HepG2 (cell line): ENCODE results near the gene APOC4. TPM values are rescaled to one million over a fixed set of nuclear protein-coding genes. Genes with fewer than 3 reads are reported as not detected.

ENCODE experiments used
- ATAC-seq: fragments of 200-7000 bp; cut with Tn5 transposase; 3 replicates; pipeline ENCODE4 v1.9.1; 2020; ENCODE audit warnings: mild to moderate bottlenecking, moderate library complexity
- BruUV-seq: library from RNA; stranded (reverse); fragments of 400-500 nt; replicated peaks from 2 replicates; lab custom pipeline; 2021; lab: Mats Ljungman, UMichigan
- CTCF ChIA-PET: fragments of 300-600 bp; formaldehyde crosslinking; extraction: SDS; loops from one replicate; lab custom pipeline; 2021; ENCODE audit warnings: low total read pairs, inconsistent platforms, low intra/inter-chr PET ratio; lab: Yijun Ruan, JAX
- POLR2A ChIA-PET: fragments of 350-600 bp; sonication (Branson Sonifier 250); formaldehyde crosslinking; loops from one replicate; lab custom pipeline; 2020; ENCODE audit warnings: antibody characterized with exemption, inconsistent platforms; lab: Yijun Ruan, JAX
- DNase-seq: peaks from one replicate; pipeline ENCODE4 v3.0.0-alpha.2; 2015; ENCODE audit warnings: low spot score
- FAIRE-seq: peaks from 3 replicates; lab custom pipeline; 2011; peaks lifted over from hg19 to GRCh38; lab: Jason Lieb, UNC
- H2AFZ ChIP-seq: one replicate; pipeline ENCODE4 v1.6.1; 2011; ENCODE audit warnings: low read length, inconsistent platforms
- H3K27ac ChIP-seq: fragments of 300-600 bp; 3 replicates; pipeline ENCODE4 v1.8.0; 2011; ENCODE audit warnings: mixed run types, mild to moderate bottlenecking, mixed read lengths, low read length, inconsistent platforms; ENCODE audit not compliant: insufficient read depth; ENCODE audit errors: extremely low read length
- H3K27me3 ChIP-seq, 2 experiments: fragments of 200-600 bp in 1 of 2; 2 replicates in 1 of 2; 3 replicates in 1 of 2; pipeline versions ENCODE4 v1.6.0 to v1.8.0; 2011; ENCODE audit warnings: low read length in 2 of 2, mild to moderate bottlenecking in 2 of 2, moderate library complexity in 2 of 2, inconsistent platforms in 1 of 2; ENCODE audit not compliant: insufficient read depth in 2 of 2, control insufficient read depth in 1 of 2
- H3K36me3 ChIP-seq, 2 experiments: fragments of 200-600 bp in 1 of 2; replicated peaks in 1 of 2; 2 replicates in 1 of 2; 3 replicates in 1 of 2; pipeline versions ENCODE4 v1.5.1 to v1.8.0; 2011; ENCODE audit warnings: low read length in 2 of 2, inconsistent platforms in 1 of 2; ENCODE audit not compliant: insufficient read depth in 2 of 2, control insufficient read depth in 1 of 2
- H3K4me1 ChIP-seq: 2 replicates; pipeline ENCODE4 v1.5.1; 2012; ENCODE audit warnings: low read length, inconsistent platforms; ENCODE audit not compliant: insufficient read depth
- H3K4me2 ChIP-seq: 2 replicates; pipeline ENCODE4 v1.6.0; 2011; ENCODE audit warnings: low read depth, low read length, inconsistent platforms
- H3K4me3 ChIP-seq, 3 experiments: fragments of 200-600 bp in 1 of 3; sonication (generic), shearing (Covaris generic) in 1 of 3; replicated peaks in 1 of 3; 2 replicates each; pipeline ENCODE4 v1.5.1; 2011 to 2016; ENCODE audit warnings: low read length in 3 of 3, inconsistent platforms in 2 of 3, low read depth in 2 of 3, mild to moderate bottlenecking in 2 of 3, control low read depth in 1 of 3, mixed read lengths in 1 of 3; ENCODE audit not compliant: insufficient read depth in 1 of 3
- H3K79me2 ChIP-seq: one replicate; pipeline ENCODE4 v1.6.1; 2011; ENCODE audit warnings: low read length, inconsistent platforms; ENCODE audit not compliant: insufficient read depth
- H3K9ac ChIP-seq: 2 replicates; pipeline ENCODE4 v1.6.0; 2011; ENCODE audit warnings: mild to moderate bottlenecking, low read depth, low read length, inconsistent platforms; ENCODE audit not compliant: insufficient read depth
- H3K9me3 ChIP-seq: 2 replicates; pipeline ENCODE4 v1.5.1; 2012; ENCODE audit warnings: mild to moderate bottlenecking, low read length
- H4K20me1 ChIP-seq: 2 replicates; pipeline ENCODE4 v1.6.0; 2011; ENCODE audit warnings: inconsistent platforms, mild to moderate bottlenecking, low read length, moderate library complexity; ENCODE audit not compliant: insufficient read depth
- MBD4 ChIP-seq: IDR thresholded peaks from 2 replicates; pipeline ENCODE4 v1.6.1; 2012; ENCODE audit warnings: low read length, inconsistent platforms, borderline replicate concordance
- NONO ChIP-seq, 2 experiments: fragments of 450-650 bp in 1 of 2; sonication (generic) in 1 of 2; formaldehyde crosslinking in 1 of 2; IDR thresholded peaks in 1 of 2; conservative IDR thresholded peaks in 1 of 2; 2 replicates each; pipeline versions ENCODE4 v1.6.1 to v1.8.0; 2017 to 2022; ENCODE audit warnings: mild to moderate bottlenecking in 1 of 2, missing genetic modification reagents in 1 of 2, moderate library complexity in 1 of 2
- RXRA ChIP-seq: sonication (generic); formaldehyde crosslinking; IDR thresholded peaks from 2 replicates; pipeline ENCODE4 v1.5.1; 2020; ENCODE audit warnings: missing genetic modification reagents
- SMAD3 ChIP-seq: sonication (generic); formaldehyde crosslinking; IDR thresholded peaks from 2 replicates; pipeline ENCODE4 v1.4.0; 2020; ENCODE audit warnings: missing genetic modification reagents
- STAG1 ChIP-seq: sonication (generic); formaldehyde crosslinking; IDR thresholded peaks from 2 replicates; pipeline ENCODE4 v1.4.0; 2020; ENCODE audit warnings: missing genetic modification reagents
- XBP1 ChIP-seq: sonication (generic); formaldehyde crosslinking; IDR thresholded peaks from 2 replicates; pipeline ENCODE4 v1.5.0; 2020; ENCODE audit warnings: missing genetic modification reagents
- ZBTB46 ChIP-seq: sonication (generic); formaldehyde crosslinking; IDR thresholded peaks from 2 replicates; pipeline ENCODE4 v1.4.0; 2020; ENCODE audit warnings: mild to moderate bottlenecking, missing genetic modification reagents, borderline replicate concordance
- ZBTB7A ChIP-seq: sonication (generic); formaldehyde crosslinking; IDR thresholded peaks from 2 replicates; pipeline ENCODE4 v1.8.0; 2022; ENCODE audit warnings: mild to moderate bottlenecking, missing genetic modification reagents
- ZFP1 ChIP-seq: IDR thresholded peaks from 2 replicates; pipeline ENCODE4 v1.6.1; 2016
- ZMYM3 ChIP-seq: sonication (generic); formaldehyde crosslinking; IDR thresholded peaks from 2 replicates; pipeline ENCODE4 v1.5.1; 2020; ENCODE audit warnings: mild to moderate bottlenecking, missing genetic modification reagents
- ZNF710 ChIP-seq: sonication (generic); formaldehyde crosslinking; IDR thresholded peaks from 2 replicates; pipeline ENCODE4 v1.5.0; 2020; ENCODE audit warnings: mild to moderate bottlenecking, missing genetic modification reagents, borderline replicate concordance
- ZNF780A ChIP-seq: sonication (generic); formaldehyde crosslinking; IDR thresholded peaks from 2 replicates; pipeline ENCODE4 v1.8.0; 2022; ENCODE audit warnings: mild to moderate bottlenecking, missing genetic modification reagents, moderate library complexity
- ZSCAN9 ChIP-seq: IDR thresholded peaks from 2 replicates; pipeline ENCODE4 v1.6.1; 2016; ENCODE audit warnings: borderline replicate concordance
- WGBS: methylation state at CpG from one replicate; pipeline ENCODE4 v1.1.6; 2017; ENCODE audit warnings: low lambda C conversion rate; 5-methylcytosine and 5-hydroxymethylcytosine counted together
- in situ Hi-C: cut with HindIII; loops from 2 replicates; pipeline ENCODE4 v1.10.0; 2017; ENCODE audit warnings: low pct_unique_long_range_greater_than_20kb; ENCODE audit not compliant: extremely low pct_ligation_motif_present
- intact Hi-C: fragments of 100-400 bp; cut with micrococcal nuclease; formaldehyde crosslinking; loops from one replicate; pipeline ENCODE4 v1.10.0; 2022; ENCODE audit not compliant: unreplicated experiment
- polyA plus RNA-seq, 8 experiments: library from polyadenylated mRNA; depleted of rRNA in 3 of 8; stranded (reverse) in 7 of 8; unstranded in 1 of 8; fragments of >200 nt; fragmentation: Illumina TruSeq in 4 of 8; extraction: Trizol in 4 of 8; gene quantifications; 2 replicates each; pipeline versions ENCODE4 v1.2.1 to v1.2.3, GENCODE V29; 2011 to 2016; ENCODE audit warnings: low read depth in 4 of 8, missing spikeins in 1 of 8, mixed read lengths in 1 of 8; ENCODE audit not compliant: insufficient read depth in 1 of 8
- total RNA-seq, 5 experiments: library from RNA; depleted of rRNA; stranded (reverse); fragments of >200 nt; fragmentation: Illumina TruSeq; extraction: Trizol; gene quantifications; 2 replicates each; pipeline ENCODE4 v1.2.3, GENCODE V29; 2016; ENCODE audit warnings: low read depth in 1 of 5
- TF ChIP-seq, protein P1 (sequence below): sonication (generic); formaldehyde crosslinking; conservative IDR thresholded peaks from 2 replicates; pipeline ENCODE4 v1.4.0; 2020; ENCODE audit warnings: missing genetic modification reagents
- TF ChIP-seq, protein P2 (sequence below): sonication (generic); formaldehyde crosslinking; IDR thresholded peaks from 2 replicates; pipeline ENCODE4 v1.4.0; 2020; ENCODE audit warnings: missing genetic modification reagents
- TF ChIP-seq, protein P3 (sequence below): sonication (generic); formaldehyde crosslinking; IDR thresholded peaks from 2 replicates; pipeline ENCODE4 v1.4.0; 2020; ENCODE audit warnings: missing genetic modification reagents, borderline replicate concordance

APOC4 gene
- total and polyA plus RNA-seq, 2 of the 13 experiments (the other 11 are each of a cell fraction or from before 2014, with no cell fraction given): 0.46 TPM; not detected in 1

- no peaks in the 10 kb centered on the region; a peak in 1 of 5 replicates for H3K27me3 ChIP-seq
- H3K4me3 ChIP-seq: peak overlapping the region; percentile 1 to 93 (median 87)
- H3K79me2 ChIP-seq: peaks cover 24% of the 10 kb centered on the region
- ATAC-seq (peak; percentile 23), FAIRE-seq (no peak), DNase-seq (peak; percentile 34)
- in situ Hi-C loops (no loop called here), intact Hi-C loops (no loop called here)
- no peaks in the 10 kb centered on the region for H3K9me3 ChIP-seq
- WGBS: 49% methylated on average over 9 of the region's 12 CpGs
- H3K36me3 ChIP-seq: peaks cover 24 to 50% of the 10 kb centered on the region in 2 experiments
- no TSS peak for BruUV-seq
- H3K27ac ChIP-seq: peak overlapping the region; percentile 90
- peak overlapping the region; percentile 87 for H3K9ac ChIP-seq
- CTCF ChIA-PET: interaction anchor here (1.3 to 3.6 kb wide), 3 partner anchors 20 to 51 kb away, joined by 3 to 51 read pairs (median 4); no protein-coding TSS in a partner anchor
- POLR2A ChIA-PET: interaction anchor here (0.5 to 14.7 kb wide), 24 partner anchors 9 to 187 kb away, joined by 3 to 317 read pairs (median 6); partner anchors contain the start of genes APOC1, APOC2, CLASRP and CLPTM1
- H2AFZ ChIP-seq: no peak overlapping the region
- peaks cover 14% of the 10 kb centered on the region for H4K20me1 ChIP-seq
- H3K4me1 ChIP-seq: peaks cover 46% of the 10 kb centered on the region
- H3K4me2 ChIP-seq: peak overlapping the region; percentile 88
- TF ChIP-seq MBD4: no peak
- TF ChIP-seq, protein P1, sequence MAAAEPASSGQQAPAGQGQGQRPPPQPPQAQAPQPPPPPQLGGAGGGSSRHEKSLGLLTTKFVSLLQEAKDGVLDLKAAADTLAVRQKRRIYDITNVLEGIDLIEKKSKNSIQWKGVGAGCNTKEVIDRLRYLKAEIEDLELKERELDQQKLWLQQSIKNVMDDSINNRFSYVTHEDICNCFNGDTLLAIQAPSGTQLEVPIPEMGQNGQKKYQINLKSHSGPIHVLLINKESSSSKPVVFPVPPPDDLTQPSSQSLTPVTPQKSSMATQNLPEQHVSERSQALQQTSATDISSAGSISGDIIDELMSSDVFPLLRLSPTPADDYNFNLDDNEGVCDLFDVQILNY (CRISPR knock-in tag): no peak
- TF ChIP-seq ZNF710: 0 out of 2 replicates have a peak, but pooled peaks have one; percentile 33
- TF ChIP-seq STAG1 (CRISPR knock-in tag): peak; percentile 44; the same call in 1 of the 2 replicates
- TF ChIP-seq ZSCAN9 (CRISPR knock-in tag): no peak
- TF ChIP-seq SMAD3 (CRISPR knock-in tag): no peak; the same call in 1 of the 2 replicates
- TF ChIP-seq, protein P2, sequence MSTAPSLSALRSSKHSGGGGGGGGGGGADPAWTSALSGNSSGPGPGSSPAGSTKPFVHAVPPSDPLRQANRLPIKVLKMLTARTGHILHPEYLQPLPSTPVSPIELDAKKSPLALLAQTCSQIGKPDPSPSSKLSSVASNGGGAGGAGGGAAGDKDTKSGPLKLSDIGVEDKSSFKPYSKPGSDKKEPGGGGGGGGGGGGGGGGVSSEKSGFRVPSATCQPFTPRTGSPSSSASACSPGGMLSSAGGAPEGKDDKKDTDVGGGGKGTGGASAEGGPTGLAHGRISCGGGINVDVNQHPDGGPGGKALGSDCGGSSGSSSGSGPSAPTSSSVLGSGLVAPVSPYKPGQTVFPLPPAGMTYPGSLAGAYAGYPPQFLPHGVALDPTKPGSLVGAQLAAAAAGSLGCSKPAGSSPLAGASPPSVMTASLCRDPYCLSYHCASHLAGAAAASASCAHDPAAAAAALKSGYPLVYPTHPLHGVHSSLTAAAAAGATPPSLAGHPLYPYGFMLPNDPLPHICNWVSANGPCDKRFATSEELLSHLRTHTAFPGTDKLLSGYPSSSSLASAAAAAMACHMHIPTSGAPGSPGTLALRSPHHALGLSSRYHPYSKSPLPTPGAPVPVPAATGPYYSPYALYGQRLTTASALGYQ: no peak
- TF ChIP-seq RXRA (CRISPR knock-in tag): 0 out of 2 replicates have a peak, but pooled peaks have one; percentile 44
- TF ChIP-seq ZFP1: no peak
- no peak for TF ChIP-seq ZBTB46 (CRISPR knock-in tag)
- peak; percentile 89 for TF ChIP-seq ZMYM3 (CRISPR knock-in tag)
- no peak for TF ChIP-seq XBP1 (CRISPR knock-in tag)
- TF ChIP-seq, protein P3, sequence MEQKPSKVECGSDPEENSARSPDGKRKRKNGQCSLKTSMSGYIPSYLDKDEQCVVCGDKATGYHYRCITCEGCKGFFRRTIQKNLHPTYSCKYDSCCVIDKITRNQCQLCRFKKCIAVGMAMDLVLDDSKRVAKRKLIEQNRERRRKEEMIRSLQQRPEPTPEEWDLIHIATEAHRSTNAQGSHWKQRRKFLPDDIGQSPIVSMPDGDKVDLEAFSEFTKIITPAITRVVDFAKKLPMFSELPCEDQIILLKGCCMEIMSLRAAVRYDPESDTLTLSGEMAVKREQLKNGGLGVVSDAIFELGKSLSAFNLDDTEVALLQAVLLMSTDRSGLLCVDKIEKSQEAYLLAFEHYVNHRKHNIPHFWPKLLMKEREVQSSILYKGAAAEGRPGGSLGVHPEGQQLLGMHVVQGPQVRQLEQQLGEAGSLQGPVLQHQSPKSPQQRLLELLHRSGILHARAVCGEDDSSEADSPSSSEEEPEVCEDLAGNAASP (CRISPR knock-in tag): no peak
- TF ChIP-seq ZBTB7A (CRISPR knock-in tag): peak; percentile 95
- no peak for TF ChIP-seq ZNF780A (CRISPR knock-in tag)
- TF ChIP-seq NONO (IDR thresholded peaks at IDR 0.05): no peak
- peak; percentile 50; the same call in 1 of the 2 replicates for TF ChIP-seq NONO (CRISPR knock-in tag; conservative IDR thresholded peaks at IDR 0.05)
Observed at GRCh38 chr19:44904426-44904994, 37.5 kb upstream of the APOC4 start.
